NCI-H2081 (cell line): Measurements from ENCODE around the gene CREB3L2.
A peak's percentile ranks its signal among the peaks of the same experiment; 100 is the strongest.

ENCODE experiments used
- DNase-seq, 2 experiments: peaks; one replicate each; lab custom pipeline; 2025; lab: John Stamatoyannopoulos, UW

The CREB3L2 gene

GRCh38 chr7:137873524-137873923, 128.4 kb downstream of the CREB3L2 start:
- DNase-seq = no peak

- DNase-seq = no peak
These were observed 130.5 kb downstream of the CREB3L2 start for GRCh38 chr7:137871170-137871915.

- DNase-seq = no peak
These were observed 131.2 kb downstream of the CREB3L2 start for GRCh38 chr7:137870684-137871083.

- no peak for DNase-seq
These were observed 131.8 kb downstream of the CREB3L2 start for GRCh38 chr7:137870078-137870477.

GRCh38 chr7:137869260-137869659, 132.6 kb downstream of the CREB3L2 start:
- DNase-seq = no peak

GRCh38 chr7:137867289-137867688, 134.6 kb downstream of the CREB3L2 start:
- no peak for DNase-seq

GRCh38 chr7:137865764-137866163, 136.1 kb downstream of the CREB3L2 start:
- DNase-seq = no peak

- DNase-seq = no peak
These were observed 138.9 kb downstream of the CREB3L2 start for GRCh38 chr7:137862964-137863363.

- DNase-seq = no peak
These were observed 139.5 kb downstream of the CREB3L2 start for GRCh38 chr7:137862358-137862757.

- DNase-seq = no peak
These were observed 141.3 kb downstream of the CREB3L2 start for GRCh38 chr7:137860542-137860941.

GRCh38 chr7:137853053-137853452, 148.8 kb downstream of the CREB3L2 start:
- DNase-seq = no peak

- no peak for DNase-seq
These were observed 149.8 kb downstream of the CREB3L2 start for GRCh38 chr7:137852108-137852507.

- no peak for DNase-seq
These were observed 150.6 kb downstream of the CREB3L2 start for GRCh38 chr7:137850972-137851945.

- no peak for DNase-seq
These were observed 151.3 kb downstream of the CREB3L2 start for GRCh38 chr7:137850571-137850970.

GRCh38 chr7:137848095-137848494, 153.8 kb downstream of the CREB3L2 start:
- DNase-seq = no peak

- no peak for DNase-seq
These were observed 154.3 kb downstream of the CREB3L2 start for GRCh38 chr7:137847568-137848050.

GRCh38 chr7:137846827-137847567, 154.9 kb downstream of the CREB3L2 start, which contains the start of gene DGKI:
Gene DGKI, minus strand, starts transcription at chr7:137846974.
- no peak for DNase-seq

GRCh38 chr7:137846549-137846826, 155.4 kb downstream of the CREB3L2 start:
- DNase-seq = peak; percentile 14 to 57

GRCh38 chr7:137844677-137845425, 157.0 kb downstream of the CREB3L2 start:
- DNase-seq = peak in 1 of 2 experiments; percentile 21

GRCh38 chr7:137839903-137840779, 161.7 kb downstream of the CREB3L2 start:
- peak; percentile 14 to 52 for DNase-seq
